Uterus (tissue), 2 donors: Measurements from ENCODE around the gene EML6.

Source experiments
- POLR2A ChIP-seq, 2 donors: fragments of 450-650 bp; IDR thresholded peaks; one replicate each; pipeline ENCODE4 v1.6.1; 2016; ENCODE audit warnings: antibody characterized with exemption in 2 of 2, mild to moderate bottlenecking in 1 of 2, moderate library complexity in 1 of 2
- TF ChIP-seq, protein P1 (sequence below), 4 experiments: fragments of 200-600 bp in 2 of 4; fragments of 450-650 bp in 2 of 4; sonication (generic) in 2 of 4; IDR thresholded peaks; one replicate each; pipeline ENCODE4 v1.5.1; 2016 to 2019; ENCODE audit warnings: antibody characterized with exemption in 4 of 4, mild to moderate bottlenecking in 2 of 4, moderate library complexity in 1 of 4

DNA sequence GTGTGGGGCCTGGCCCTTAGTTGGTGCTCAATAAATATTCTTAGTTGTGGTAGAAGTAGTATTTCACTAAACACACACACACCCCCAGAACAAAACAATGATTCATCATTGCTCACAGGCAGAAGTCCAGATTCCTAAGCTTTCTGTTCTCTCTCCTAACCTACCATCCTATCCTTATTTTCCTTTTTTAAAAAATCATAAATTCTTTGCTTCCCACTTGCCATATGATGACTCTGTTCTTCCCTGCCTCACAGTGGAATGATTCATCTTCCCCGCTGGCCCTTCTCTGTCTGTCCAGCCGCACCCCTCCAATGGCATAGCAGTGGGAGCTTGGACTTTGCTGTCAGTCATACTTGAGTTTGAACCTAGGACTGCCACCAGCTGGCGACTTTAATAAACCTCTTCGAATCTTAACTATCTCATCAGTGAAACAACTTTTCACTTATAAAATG is 5.2 kb downstream of the EML6 start:
- TF ChIP-seq, protein P1, sequence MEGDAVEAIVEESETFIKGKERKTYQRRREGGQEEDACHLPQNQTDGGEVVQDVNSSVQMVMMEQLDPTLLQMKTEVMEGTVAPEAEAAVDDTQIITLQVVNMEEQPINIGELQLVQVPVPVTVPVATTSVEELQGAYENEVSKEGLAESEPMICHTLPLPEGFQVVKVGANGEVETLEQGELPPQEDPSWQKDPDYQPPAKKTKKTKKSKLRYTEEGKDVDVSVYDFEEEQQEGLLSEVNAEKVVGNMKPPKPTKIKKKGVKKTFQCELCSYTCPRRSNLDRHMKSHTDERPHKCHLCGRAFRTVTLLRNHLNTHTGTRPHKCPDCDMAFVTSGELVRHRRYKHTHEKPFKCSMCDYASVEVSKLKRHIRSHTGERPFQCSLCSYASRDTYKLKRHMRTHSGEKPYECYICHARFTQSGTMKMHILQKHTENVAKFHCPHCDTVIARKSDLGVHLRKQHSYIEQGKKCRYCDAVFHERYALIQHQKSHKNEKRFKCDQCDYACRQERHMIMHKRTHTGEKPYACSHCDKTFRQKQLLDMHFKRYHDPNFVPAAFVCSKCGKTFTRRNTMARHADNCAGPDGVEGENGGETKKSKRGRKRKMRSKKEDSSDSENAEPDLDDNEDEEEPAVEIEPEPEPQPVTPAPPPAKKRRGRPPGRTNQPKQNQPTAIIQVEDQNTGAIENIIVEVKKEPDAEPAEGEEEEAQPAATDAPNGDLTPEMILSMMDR (IDR thresholded peaks at IDR 0.05) = no peak
- no peak for TF ChIP-seq POLR2A (IDR thresholded peaks at IDR 0.05)
